Measurements from ENCODE around the gene TSPAN4. TPM values are rescaled to one million over a fixed set of nuclear protein-coding genes. Genes with fewer than 3 reads are reported as not detected.

TSPAN4 gene
- total and polyA plus RNA-seq, 10 of the 15 experiments (the other 5 are each of a cell fraction or from before 2014, with no cell fraction given), result 0.37 to 14.0 (median 8.5) TPM; not detected in 1

DNA sequence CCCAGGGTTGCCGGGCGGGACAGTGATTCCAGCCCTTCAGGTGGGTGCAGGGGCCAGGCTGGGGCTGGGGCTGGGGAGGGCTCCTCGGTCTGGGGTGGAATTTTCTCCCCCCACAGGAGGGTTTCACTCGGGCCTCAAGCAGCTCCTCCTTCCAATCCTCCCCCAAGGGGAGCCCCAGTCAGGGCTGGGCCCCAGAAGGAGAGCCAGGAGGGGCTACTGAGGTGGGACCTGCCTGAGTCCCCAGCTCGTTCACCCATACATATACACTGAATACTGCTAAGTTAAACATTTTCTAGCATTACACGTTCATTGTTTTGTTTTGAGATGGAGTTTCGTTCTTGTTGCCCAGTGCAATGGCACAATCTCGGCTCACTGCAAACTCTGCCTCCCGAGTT lies 16.4 kb upstream of the TSPAN4 start (continued):
- TF ChIP-seq, protein P1, sequence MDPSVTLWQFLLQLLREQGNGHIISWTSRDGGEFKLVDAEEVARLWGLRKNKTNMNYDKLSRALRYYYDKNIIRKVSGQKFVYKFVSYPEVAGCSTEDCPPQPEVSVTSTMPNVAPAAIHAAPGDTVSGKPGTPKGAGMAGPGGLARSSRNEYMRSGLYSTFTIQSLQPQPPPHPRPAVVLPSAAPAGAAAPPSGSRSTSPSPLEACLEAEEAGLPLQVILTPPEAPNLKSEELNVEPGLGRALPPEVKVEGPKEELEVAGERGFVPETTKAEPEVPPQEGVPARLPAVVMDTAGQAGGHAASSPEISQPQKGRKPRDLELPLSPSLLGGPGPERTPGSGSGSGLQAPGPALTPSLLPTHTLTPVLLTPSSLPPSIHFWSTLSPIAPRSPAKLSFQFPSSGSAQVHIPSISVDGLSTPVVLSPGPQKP (IDR thresholded peaks at IDR 0.05; ENCODE audit: low read depth, low read length), result no peak
- no peak for TF ChIP-seq GATAD2B (conservative IDR thresholded peaks at IDR 0.05; ENCODE audit: low read depth)
- TF ChIP-seq, protein P2, sequence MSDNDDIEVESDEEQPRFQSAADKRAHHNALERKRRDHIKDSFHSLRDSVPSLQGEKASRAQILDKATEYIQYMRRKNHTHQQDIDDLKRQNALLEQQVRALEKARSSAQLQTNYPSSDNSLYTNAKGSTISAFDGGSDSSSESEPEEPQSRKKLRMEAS (IDR thresholded peaks at IDR 0.05; ENCODE audit: low read depth, low read length), result no peak
- TF ChIP-seq CREM (IDR thresholded peaks at IDR 0.05; ENCODE audit: low read depth), result no peak
- no peak for TF ChIP-seq YY1 (IDR thresholded peaks at IDR 0.05; ENCODE audit: low read depth, low read length)

DNA sequence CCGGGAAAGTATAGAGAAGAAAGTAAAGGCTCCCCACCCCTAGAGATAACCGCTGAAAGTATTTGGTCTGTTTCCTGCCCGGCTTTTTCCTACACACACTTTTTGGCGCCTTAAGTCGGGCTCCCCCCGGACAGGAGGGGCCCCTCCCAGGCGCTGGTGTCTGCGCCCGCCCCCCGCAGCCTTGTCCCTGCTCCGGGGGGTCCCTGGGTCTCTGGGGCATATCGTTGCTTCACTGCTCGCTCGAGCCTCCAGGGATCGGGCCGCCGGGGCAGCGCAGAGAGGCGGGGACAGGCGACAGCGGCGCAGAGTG lies 15.9 kb upstream of the TSPAN4 start:
- Histone ChIP-seq H3K27ac (ENCODE audit: control insufficient read depth, insufficient read depth) (peak overlapping the region; percentile 75), H3K27me3 (replicated peaks in 1 of 2; ENCODE audit: control insufficient read depth in 2 of 2, insufficient read depth in 2 of 2, low read length in 1 of 2) (no peaks in the 10 kb centered on the region; a peak in 3 of 4 replicates)
- POLR2A ChIA-PET, result interaction anchor here (1.2 to 5.2 kb wide), 2 partner anchors 8 to 14 kb away, joined by 3 to 33 read pairs; partner anchors contain the start of gene PNPLA2

More for the DNA sequence above, 15.9 kb upstream of the TSPAN4 start:
- FAIRE-seq, result no peak
- Histone ChIP-seq H3K4me2 (ENCODE audit: control insufficient read depth, insufficient read depth) (peak overlapping the region; percentile 100), H3K36me3 (ENCODE audit: control insufficient read depth in 2 of 2, insufficient read depth in 2 of 2, low read length in 1 of 2) (no peaks in the 10 kb centered on the region; a peak in 2 of 4 replicates), H3K9ac (ENCODE audit: control insufficient read depth, insufficient read depth, low read length) (peak overlapping the region; percentile 77), H2AFZ (ENCODE audit: control insufficient read depth, low read depth, low read length) (peak overlapping the region; percentile 73), H3K79me2 (ENCODE audit: control insufficient read depth, insufficient read depth, low read length) (no peaks in the 10 kb centered on the region), H3K4me3 (peak overlapping the region; percentile 93), H4K20me1 (ENCODE audit: control insufficient read depth, insufficient read depth) (no peaks in the 10 kb centered on the region), H3K4me1 (ENCODE audit: control insufficient read depth, insufficient read depth, low read length) (peaks cover 33% of the 10 kb centered on the region), H3K9me3 (replicated peaks; ENCODE audit: control insufficient read depth, insufficient read depth, low read length) (no peaks in the 10 kb centered on the region)
- no TSS peak for BruUV-seq (replicated peaks)
- under 1% methylated on average over 19 of the region's 22 CpGs for WGBS (ENCODE audit: insufficient coverage, insufficient replicate concordance, low lambda C conversion rate, missing lambda C conversion rate)
- TF ChIP-seq, protein P3, sequence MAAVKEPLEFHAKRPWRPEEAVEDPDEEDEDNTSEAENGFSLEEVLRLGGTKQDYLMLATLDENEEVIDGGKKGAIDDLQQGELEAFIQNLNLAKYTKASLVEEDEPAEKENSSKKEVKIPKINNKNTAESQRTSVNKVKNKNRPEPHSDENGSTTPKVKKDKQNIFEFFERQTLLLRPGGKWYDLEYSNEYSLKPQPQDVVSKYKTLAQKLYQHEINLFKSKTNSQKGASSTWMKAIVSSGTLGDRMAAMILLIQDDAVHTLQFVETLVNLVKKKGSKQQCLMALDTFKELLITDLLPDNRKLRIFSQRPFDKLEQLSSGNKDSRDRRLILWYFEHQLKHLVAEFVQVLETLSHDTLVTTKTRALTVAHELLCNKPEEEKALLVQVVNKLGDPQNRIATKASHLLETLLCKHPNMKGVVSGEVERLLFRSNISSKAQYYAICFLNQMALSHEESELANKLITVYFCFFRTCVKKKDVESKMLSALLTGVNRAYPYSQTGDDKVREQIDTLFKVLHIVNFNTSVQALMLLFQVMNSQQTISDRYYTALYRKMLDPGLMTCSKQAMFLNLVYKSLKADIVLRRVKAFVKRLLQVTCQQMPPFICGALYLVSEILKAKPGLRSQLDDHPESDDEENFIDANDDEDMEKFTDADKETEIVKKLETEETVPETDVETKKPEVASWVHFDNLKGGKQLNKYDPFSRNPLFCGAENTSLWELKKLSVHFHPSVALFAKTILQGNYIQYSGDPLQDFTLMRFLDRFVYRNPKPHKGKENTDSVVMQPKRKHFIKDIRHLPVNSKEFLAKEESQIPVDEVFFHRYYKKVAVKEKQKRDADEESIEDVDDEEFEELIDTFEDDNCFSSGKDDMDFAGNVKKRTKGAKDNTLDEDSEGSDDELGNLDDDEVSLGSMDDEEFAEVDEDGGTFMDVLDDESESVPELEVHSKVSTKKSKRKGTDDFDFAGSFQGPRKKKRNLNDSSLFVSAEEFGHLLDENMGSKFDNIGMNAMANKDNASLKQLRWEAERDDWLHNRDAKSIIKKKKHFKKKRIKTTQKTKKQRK (IDR thresholded peaks at IDR 0.05; ENCODE audit: low read depth, low read length), result no peak
- 0 out of 4 replicates have a peak, but pooled peaks of 1 of the 2 experiments have one; percentile 8 for TF ChIP-seq SRF (IDR thresholded peaks at IDR 0.05; ENCODE audit: low read depth in 2 of 2, low read length in 2 of 2)
- ChIA-PET CTCF (no interaction called here), RAD21 (ENCODE audit: unreplicated experiment) (no interaction called here), SMC1A (ENCODE audit: uncharacterized antibody, unreplicated experiment) (interaction anchor here (0.6 kb wide), 1 partner anchor 16 kb away, joined by 3 read pairs; no protein-coding TSS in a partner anchor)
- no peak for DNase-seq (ENCODE audit: low read depth, low spot score)
- ATAC-seq, result peak; percentile 12
- in situ Hi-C loops (cut with MboI) (no loop called here), intact Hi-C loops (cut with micrococcal nuclease; ENCODE audit: unreplicated experiment) (no loop called here)
